ENCODE results near the gene CDH5. TPM values are rescaled to one million over a fixed set of nuclear protein-coding genes. Genes with fewer than 3 reads are reported as not detected.

CDH5 gene
- total RNA-seq, 1 experiment from 2014 or later = 0.28 TPM

DNA sequence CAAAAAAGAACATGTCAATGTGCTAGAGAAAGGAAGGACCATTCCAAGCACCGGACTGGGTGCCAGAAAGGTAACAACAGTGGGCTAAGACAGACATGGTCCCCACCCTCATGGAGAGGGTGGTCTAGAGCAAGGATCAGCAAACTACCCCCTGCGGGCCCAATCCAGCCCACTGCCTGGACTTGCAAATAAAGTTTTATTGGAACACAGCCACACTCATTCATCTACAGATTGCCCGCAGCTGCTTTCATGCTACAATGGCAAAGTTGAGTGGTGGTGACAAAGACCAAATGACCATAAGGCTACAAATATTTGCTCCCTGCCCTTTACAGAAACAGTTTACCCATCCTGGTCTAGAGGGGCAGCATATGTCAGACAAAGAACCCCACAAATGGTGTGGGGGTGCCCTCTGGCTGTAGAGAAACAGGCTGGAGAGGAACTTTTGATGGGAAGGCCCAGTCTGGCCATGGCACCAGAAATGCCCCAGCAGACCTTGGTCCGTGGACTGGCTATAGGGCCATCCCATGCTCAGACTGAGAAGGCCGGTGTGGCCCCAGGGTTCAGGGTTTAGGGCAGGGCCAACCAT, 15.2 kb downstream of the CDH5 start (continued):
- TF ChIP-seq ZNF219 (CRISPR knock-in tag; IDR thresholded peaks at IDR 0.05; ENCODE audit: borderline replicate concordance) = no peak
- no peak for TF ChIP-seq GTF2I (CRISPR knock-in tag; conservative IDR thresholded peaks at IDR 0.05)
- no peak for TF ChIP-seq ERG (CRISPR knock-in tag; IDR thresholded peaks at IDR 0.05)
- TF ChIP-seq, protein P1, sequence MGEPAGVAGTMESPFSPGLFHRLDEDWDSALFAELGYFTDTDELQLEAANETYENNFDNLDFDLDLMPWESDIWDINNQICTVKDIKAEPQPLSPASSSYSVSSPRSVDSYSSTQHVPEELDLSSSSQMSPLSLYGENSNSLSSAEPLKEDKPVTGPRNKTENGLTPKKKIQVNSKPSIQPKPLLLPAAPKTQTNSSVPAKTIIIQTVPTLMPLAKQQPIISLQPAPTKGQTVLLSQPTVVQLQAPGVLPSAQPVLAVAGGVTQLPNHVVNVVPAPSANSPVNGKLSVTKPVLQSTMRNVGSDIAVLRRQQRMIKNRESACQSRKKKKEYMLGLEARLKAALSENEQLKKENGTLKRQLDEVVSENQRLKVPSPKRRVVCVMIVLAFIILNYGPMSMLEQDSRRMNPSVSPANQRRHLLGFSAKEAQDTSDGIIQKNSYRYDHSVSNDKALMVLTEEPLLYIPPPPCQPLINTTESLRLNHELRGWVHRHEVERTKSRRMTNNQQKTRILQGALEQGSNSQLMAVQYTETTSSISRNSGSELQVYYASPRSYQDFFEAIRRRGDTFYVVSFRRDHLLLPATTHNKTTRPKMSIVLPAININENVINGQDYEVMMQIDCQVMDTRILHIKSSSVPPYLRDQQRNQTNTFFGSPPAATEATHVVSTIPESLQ (CRISPR knock-in tag; IDR thresholded peaks at IDR 0.05) = no peak

- Mint-ChIP-seq H3K36me3 (no peaks in the 10 kb centered on the region), H3K27ac (no peak overlapping the region; the same call in 1 of the 2 replicates), H3K27me3 (ENCODE audit: low read depth) (no peaks in the 10 kb centered on the region), H3K4me1 (peaks cover 12% of the 10 kb centered on the region), H3K9me3 (peaks cover 16% of the 10 kb centered on the region), H3K4me3 (no peak overlapping the region)
- CTCF ChIA-PET = interaction anchor here (0.8 to 1.1 kb wide), 4 partner anchors 14 to 207 kb away, joined by 3 to 6 read pairs (median 3); no protein-coding TSS in a partner anchor
- DNase-seq (ENCODE audit: low spot score) (peak; percentile 16), ATAC-seq (peak; percentile 63)
- TF ChIP-seq ESRRA (CRISPR knock-in tag; IDR thresholded peaks at IDR 0.05; ENCODE audit: borderline replicate concordance) = no peak
- no peak for TF ChIP-seq SMAD4 (CRISPR knock-in tag; IDR thresholded peaks at IDR 0.05)
- no peak for TF ChIP-seq ZNF317 (CRISPR knock-in tag; IDR thresholded peaks at IDR 0.05; ENCODE audit: borderline replicate concordance, low read depth)
- POLR2A ChIA-PET = no interaction called here
These were observed 15.9 kb downstream of the CDH5 start for GRCh38 chr16:66382171-66382965.

DNA sequence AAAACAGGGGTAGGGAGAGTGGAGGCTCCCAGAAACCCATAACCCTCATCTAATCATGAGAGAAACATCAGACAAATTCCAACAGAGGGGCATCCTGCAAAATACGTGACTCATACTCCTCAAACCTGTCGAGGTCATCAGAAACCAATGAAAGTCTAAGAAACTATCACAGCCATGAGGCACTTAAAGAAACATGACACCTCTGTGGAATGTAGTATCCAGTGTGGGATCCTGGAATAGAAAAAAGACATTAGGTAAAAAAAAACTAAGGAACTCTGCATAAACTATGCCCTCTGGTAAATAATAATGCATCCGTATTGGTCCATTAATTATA, 16.4 kb downstream of the CDH5 start:
- ChIA-PET POLR2A (no interaction called here), CTCF (no interaction called here)
- Mint-ChIP-seq H3K27ac (no peak overlapping the region; the same call in 1 of the 2 replicates), H3K4me1 (peaks cover 12% of the 10 kb centered on the region), H3K36me3 (no peaks in the 10 kb centered on the region), H3K27me3 (ENCODE audit: low read depth) (no peaks in the 10 kb centered on the region), H3K9me3 (peaks cover 16% of the 10 kb centered on the region), H3K4me3 (no peak overlapping the region)
- TF ChIP-seq NR2C2 (CRISPR knock-in tag; IDR thresholded peaks at IDR 0.05) = no peak
- TF ChIP-seq, protein P2, sequence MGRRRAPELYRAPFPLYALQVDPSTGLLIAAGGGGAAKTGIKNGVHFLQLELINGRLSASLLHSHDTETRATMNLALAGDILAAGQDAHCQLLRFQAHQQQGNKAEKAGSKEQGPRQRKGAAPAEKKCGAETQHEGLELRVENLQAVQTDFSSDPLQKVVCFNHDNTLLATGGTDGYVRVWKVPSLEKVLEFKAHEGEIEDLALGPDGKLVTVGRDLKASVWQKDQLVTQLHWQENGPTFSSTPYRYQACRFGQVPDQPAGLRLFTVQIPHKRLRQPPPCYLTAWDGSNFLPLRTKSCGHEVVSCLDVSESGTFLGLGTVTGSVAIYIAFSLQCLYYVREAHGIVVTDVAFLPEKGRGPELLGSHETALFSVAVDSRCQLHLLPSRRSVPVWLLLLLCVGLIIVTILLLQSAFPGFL (CRISPR knock-in tag; IDR thresholded peaks at IDR 0.05; ENCODE audit: borderline replicate concordance) = no peak
- TF ChIP-seq RELA (CRISPR knock-in tag; IDR thresholded peaks at IDR 0.05; ENCODE audit: borderline replicate concordance) = no peak
- no peak for TF ChIP-seq OVOL2 (CRISPR knock-in tag; IDR thresholded peaks at IDR 0.05; ENCODE audit: borderline replicate concordance)
- TF ChIP-seq SMAD3 (CRISPR knock-in tag; IDR thresholded peaks at IDR 0.05; ENCODE audit: borderline replicate concordance) = no peak
- no peak for TF ChIP-seq RORB (CRISPR knock-in tag; IDR thresholded peaks at IDR 0.05)
- no peak for TF ChIP-seq ETV6 (CRISPR knock-in tag; IDR thresholded peaks at IDR 0.05)
- ATAC-seq (peak; percentile 80), DNase-seq (ENCODE audit: low spot score) (no peak)

DNA sequence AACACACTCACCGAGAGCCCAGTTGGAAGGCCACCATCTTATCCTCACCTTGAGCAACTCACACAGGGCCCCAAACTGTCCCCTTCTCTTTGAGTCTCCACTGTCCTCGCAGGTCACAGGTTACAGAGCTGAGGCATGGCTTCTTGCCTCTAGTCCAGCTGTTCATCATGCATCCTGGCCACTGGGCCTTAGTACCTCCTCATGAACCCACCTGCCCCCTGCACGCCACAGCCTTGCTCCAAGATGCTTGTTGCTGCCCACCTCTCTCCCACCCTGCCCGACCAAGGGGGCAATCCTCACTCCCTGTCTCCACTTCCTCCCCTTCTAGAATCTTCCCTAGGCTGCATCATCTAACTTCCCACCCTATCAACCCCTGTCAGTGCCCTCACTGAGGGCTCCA, 17.1 kb downstream of the CDH5 start:
- ChIA-PET POLR2A (no interaction called here), CTCF (interaction anchor here (1.2 kb wide), 1 partner anchor 9 kb away, joined by 3 read pairs; no protein-coding TSS in a partner anchor)
- H3K9me3 Mint-ChIP-seq = peaks cover 16% of the 10 kb centered on the region
- H3K27me3 Mint-ChIP-seq (ENCODE audit: low read depth) = no peaks in the 10 kb centered on the region
- peaks cover 12% of the 10 kb centered on the region for H3K4me1 Mint-ChIP-seq
- no peak for TF ChIP-seq ERG (CRISPR knock-in tag; IDR thresholded peaks at IDR 0.05)
- no peak for TF ChIP-seq ZNF219 (CRISPR knock-in tag; IDR thresholded peaks at IDR 0.05; ENCODE audit: borderline replicate concordance)
- no peak for TF ChIP-seq CBFB (CRISPR knock-in tag; IDR thresholded peaks at IDR 0.05; ENCODE audit: low read depth)
- no peak for TF ChIP-seq ZBTB21 (CRISPR knock-in tag; IDR thresholded peaks at IDR 0.05; ENCODE audit: borderline replicate concordance)
- TF ChIP-seq KAT7 (CRISPR knock-in tag; IDR thresholded peaks at IDR 0.05; ENCODE audit: borderline replicate concordance) = no peak
- TF ChIP-seq, protein P3, sequence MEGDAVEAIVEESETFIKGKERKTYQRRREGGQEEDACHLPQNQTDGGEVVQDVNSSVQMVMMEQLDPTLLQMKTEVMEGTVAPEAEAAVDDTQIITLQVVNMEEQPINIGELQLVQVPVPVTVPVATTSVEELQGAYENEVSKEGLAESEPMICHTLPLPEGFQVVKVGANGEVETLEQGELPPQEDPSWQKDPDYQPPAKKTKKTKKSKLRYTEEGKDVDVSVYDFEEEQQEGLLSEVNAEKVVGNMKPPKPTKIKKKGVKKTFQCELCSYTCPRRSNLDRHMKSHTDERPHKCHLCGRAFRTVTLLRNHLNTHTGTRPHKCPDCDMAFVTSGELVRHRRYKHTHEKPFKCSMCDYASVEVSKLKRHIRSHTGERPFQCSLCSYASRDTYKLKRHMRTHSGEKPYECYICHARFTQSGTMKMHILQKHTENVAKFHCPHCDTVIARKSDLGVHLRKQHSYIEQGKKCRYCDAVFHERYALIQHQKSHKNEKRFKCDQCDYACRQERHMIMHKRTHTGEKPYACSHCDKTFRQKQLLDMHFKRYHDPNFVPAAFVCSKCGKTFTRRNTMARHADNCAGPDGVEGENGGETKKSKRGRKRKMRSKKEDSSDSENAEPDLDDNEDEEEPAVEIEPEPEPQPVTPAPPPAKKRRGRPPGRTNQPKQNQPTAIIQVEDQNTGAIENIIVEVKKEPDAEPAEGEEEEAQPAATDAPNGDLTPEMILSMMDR (IDR thresholded peaks at IDR 0.05) = no peak
- no peak for TF ChIP-seq E2F1 (CRISPR knock-in tag; IDR thresholded peaks at IDR 0.05)
- no peak for ATAC-seq
- H3K36me3 Mint-ChIP-seq = no peaks in the 10 kb centered on the region
- no peak overlapping the region for H3K27ac Mint-ChIP-seq
- DNase-seq (ENCODE audit: low spot score) = peak; percentile 4
- no peak overlapping the region for H3K4me3 Mint-ChIP-seq

All from WTC11 (cell line).